Cerebellar nuclear complex (tissue), 1 donor: ENCODE results near the gene HKDC1.
"Not testable (repeated sequence)": the region's sequence is repeated elsewhere in the genome, so short reads cannot be mapped to it uniquely, and the experiment has no call there.

ENCODE experiments used
- DNase-seq, 2 experiments: peaks; one replicate each; lab custom pipeline; 2025; lab: John Stamatoyannopoulos, UW

HKDC1 gene

GRCh38 chr10:69241575-69241974 lies 21.4 kb downstream of the HKDC1 start:
- DNase-seq = no peak

GRCh38 chr10:69242040-69242851 lies 22.1 kb downstream of the HKDC1 start:
- DNase-seq = no peak

GRCh38 chr10:69242852-69243212 lies 22.7 kb downstream of the HKDC1 start:
- DNase-seq = no peak

- DNase-seq = no peak
Observed at GRCh38 chr10:69243817-69244216, 23.7 kb downstream of the HKDC1 start.

- no peak for DNase-seq
Observed at GRCh38 chr10:69246036-69246435, 25.9 kb downstream of the HKDC1 start.

GRCh38 chr10:69246581-69247312 lies 26.6 kb downstream of the HKDC1 start:
- DNase-seq = no peak

GRCh38 chr10:69247313-69247710 lies 27.2 kb downstream of the HKDC1 start:
- DNase-seq = no peak

- no peak for DNase-seq
Observed at GRCh38 chr10:69248117-69248730, 28.1 kb downstream of the HKDC1 start.

- no peak for DNase-seq
Observed at GRCh38 chr10:69250041-69250440, 29.9 kb downstream of the HKDC1 start.

- not testable (repeated sequence) for DNase-seq
Observed at GRCh38 chr10:69251417-69251816, 31.3 kb downstream of the HKDC1 start.

- DNase-seq = no peak
Observed at GRCh38 chr10:69253171-69253570, 33.0 kb downstream of the HKDC1 start.

- no peak for DNase-seq
Observed at GRCh38 chr10:69254877-69255276, 34.7 kb downstream of the HKDC1 start.

GRCh38 chr10:69259547-69260243 lies 39.6 kb downstream of the HKDC1 start:
- DNase-seq = no peak

- no peak for DNase-seq
Observed at GRCh38 chr10:69261184-69261583, 41.1 kb downstream of the HKDC1 start.

GRCh38 chr10:69262292-69262751 lies 42.2 kb downstream of the HKDC1 start:
- DNase-seq = no peak

GRCh38 chr10:69265521-69265920 lies 45.4 kb downstream of the HKDC1 start:
- no peak for DNase-seq

GRCh38 chr10:69268761-69269416 lies 48.8 kb downstream of the HKDC1 start:
- no peak for DNase-seq

- DNase-seq = no peak
Observed at GRCh38 chr10:69269761-69270160, 49.6 kb downstream of the HKDC1 start.

GRCh38 chr10:69270990-69271389 lies 50.9 kb downstream of the HKDC1 start:
- no peak for DNase-seq

GRCh38 chr10:69272624-69273023 lies 52.5 kb downstream of the HKDC1 start:
- no peak for DNase-seq

GRCh38 chr10:69275444-69275843 lies 55.3 kb downstream of the HKDC1 start:
- DNase-seq = no peak

GRCh38 chr10:69276503-69276902 lies 56.4 kb downstream of the HKDC1 start:
- no peak for DNase-seq
